HepG2 (cell line): Measurements from ENCODE around the gene CEP97. TPM values are rescaled to one million over a fixed set of nuclear protein-coding genes. Genes with fewer than 3 reads are reported as not detected.

ENCODE experiments used
- BCL3 ChIP-seq: sonication (generic); formaldehyde crosslinking; IDR thresholded peaks from 2 replicates; pipeline ENCODE4 v1.5.1; 2020; ENCODE audit warnings: mild to moderate bottlenecking, missing genetic modification reagents, moderate library complexity
- DRAP1 ChIP-seq: IDR thresholded peaks from 2 replicates; pipeline ENCODE4 v1.6.1; 2016; ENCODE audit warnings: missing genetic modification reagents, missing compliant biosample characterization
- FLYWCH1 ChIP-seq: sonication (generic); formaldehyde crosslinking; IDR thresholded peaks from 2 replicates; pipeline ENCODE4 v1.8.1; 2023; ENCODE audit warnings: mild to moderate bottlenecking, missing genetic modification reagents
- FOXC1 ChIP-seq: sonication (generic); formaldehyde crosslinking; IDR thresholded peaks from 2 replicates; pipeline ENCODE4 v1.8.0; 2022; ENCODE audit warnings: mild to moderate bottlenecking, missing genetic modification reagents, borderline replicate concordance
- GABPB1 ChIP-seq: IDR thresholded peaks from 2 replicates; pipeline ENCODE4 v1.6.1; 2016; ENCODE audit warnings: mild to moderate bottlenecking, missing genetic modification reagents, moderate library complexity, missing compliant biosample characterization
- GFI1 ChIP-seq: sonication (generic); formaldehyde crosslinking; IDR thresholded peaks from 2 replicates; pipeline ENCODE4 v1.5.0; 2020; ENCODE audit warnings: missing genetic modification reagents, mild to moderate bottlenecking, borderline replicate concordance
- KDM2A ChIP-seq: sonication (generic); formaldehyde crosslinking; IDR thresholded peaks from 2 replicates; pipeline ENCODE4 v1.4.0; 2020; ENCODE audit warnings: low read depth, missing genetic modification reagents, borderline replicate concordance
- KDM5A ChIP-seq: fragments of 200-600 bp; sonication (generic); IDR thresholded peaks from 2 replicates; pipeline ENCODE4 v1.7.0; 2018; ENCODE audit warnings: antibody characterized with exemption, mild to moderate bottlenecking, low read length, borderline replicate concordance
- KMT2B ChIP-seq: IDR thresholded peaks from 2 replicates; pipeline ENCODE4 v1.6.1; 2016; ENCODE audit warnings: missing genetic modification reagents, missing compliant biosample characterization
- MIXL1 ChIP-seq: IDR thresholded peaks from 2 replicates; pipeline ENCODE4 v1.6.1; 2016
- NR1H2 ChIP-seq: sonication (generic); formaldehyde crosslinking; IDR thresholded peaks from 2 replicates; pipeline ENCODE4 v1.8.1; 2022; ENCODE audit warnings: low read depth, missing genetic modification reagents, borderline replicate concordance
- PLSCR1 ChIP-seq: sonication (generic); formaldehyde crosslinking; IDR thresholded peaks from 2 replicates; pipeline ENCODE4 v1.5.0; 2020; ENCODE audit warnings: missing genetic modification reagents, mild to moderate bottlenecking, borderline replicate concordance
- TGIF2 ChIP-seq: IDR thresholded peaks from 2 replicates; pipeline ENCODE4 v1.6.1; 2016; ENCODE audit warnings: control low read depth, missing compliant biosample characterization
- ZHX2 ChIP-seq, 2 experiments: sonication (generic) in 1 of 2; formaldehyde crosslinking in 1 of 2; IDR thresholded peaks; 2 replicates each; pipeline versions ENCODE4 v1.6.1 to v1.9.0; 2014 to 2022; ENCODE audit warnings: antibody characterized with exemption in 1 of 2, borderline replicate concordance in 1 of 2, inconsistent platforms in 1 of 2, low read depth in 1 of 2, missing genetic modification reagents in 1 of 2
- ZNF274 ChIP-seq: sonication (generic); formaldehyde crosslinking; IDR thresholded peaks from 2 replicates; pipeline ENCODE4 v1.5.1; 2020; ENCODE audit warnings: mild to moderate bottlenecking, missing genetic modification reagents
- ZNF282 ChIP-seq: fragments of 450-650 bp; IDR thresholded peaks from 2 replicates; pipeline ENCODE4 v1.6.1; 2018; ENCODE audit not compliant: partially characterized antibody
- ZNF710 ChIP-seq: sonication (generic); formaldehyde crosslinking; IDR thresholded peaks from 2 replicates; pipeline ENCODE4 v1.5.0; 2020; ENCODE audit warnings: mild to moderate bottlenecking, missing genetic modification reagents, borderline replicate concordance
- ZNF891 ChIP-seq: sonication (generic); formaldehyde crosslinking; IDR thresholded peaks from 2 replicates; pipeline ENCODE4 v1.5.0; 2020; ENCODE audit warnings: mild to moderate bottlenecking, missing genetic modification reagents
- ZSCAN12 ChIP-seq: sonication (generic); formaldehyde crosslinking; IDR thresholded peaks from 2 replicates; pipeline ENCODE4 v1.9.0; 2021; ENCODE audit warnings: mild to moderate bottlenecking, missing genetic modification reagents
- polyA plus RNA-seq, 8 experiments: library from polyadenylated mRNA; depleted of rRNA in 3 of 8; stranded (reverse) in 7 of 8; unstranded in 1 of 8; fragments of >200 nt; fragmentation: Illumina TruSeq in 4 of 8; extraction: Trizol in 4 of 8; gene quantifications; 2 replicates each; pipeline versions ENCODE4 v1.2.1 to v1.2.3, GENCODE V29; 2011 to 2016; ENCODE audit warnings: low read depth in 4 of 8, missing spikeins in 1 of 8, mixed read lengths in 1 of 8; ENCODE audit not compliant: insufficient read depth in 1 of 8
- total RNA-seq, 5 experiments: library from RNA; depleted of rRNA; stranded (reverse); fragments of >200 nt; fragmentation: Illumina TruSeq; extraction: Trizol; gene quantifications; 2 replicates each; pipeline ENCODE4 v1.2.3, GENCODE V29; 2016; ENCODE audit warnings: low read depth in 1 of 5

The CEP97 gene
- total and polyA plus RNA-seq, 2 of the 13 experiments (the other 11 are each of a cell fraction or from before 2014, with no cell fraction given) = 0.99 to 6.5 TPM

- peak; percentile 39 for TF ChIP-seq DRAP1 (CRISPR knock-in tag)
- TF ChIP-seq TGIF2 (CRISPR knock-in tag) = no peak; the same call in 1 of the 2 replicates
- peak; percentile 55; the same call in 1 of the 2 replicates for TF ChIP-seq KDM2A (CRISPR knock-in tag)
- TF ChIP-seq ZNF891 (CRISPR knock-in tag) = no peak
- peak; percentile 45; the same call in 1 of the 2 replicates for TF ChIP-seq KMT2B (CRISPR knock-in tag)
- peak; percentile 51; the same call in 1 of the 2 replicates for TF ChIP-seq ZNF710 (CRISPR knock-in tag)
- TF ChIP-seq ZNF282 = no peak
- no peak for TF ChIP-seq PLSCR1 (CRISPR knock-in tag)
- TF ChIP-seq ZSCAN12 (CRISPR knock-in tag) = no peak
- TF ChIP-seq KDM5A = peak; percentile 93; the same call in 1 of the 2 replicates
- TF ChIP-seq MIXL1 = no peak
- peak; percentile 83; the same call in 1 of the 2 replicates for TF ChIP-seq GABPB1
- TF ChIP-seq NR1H2 = no peak; the same call in 1 of the 2 replicates
- TF ChIP-seq ZNF274 (CRISPR knock-in tag) = no peak; the same call in 1 of the 2 replicates
- peak; percentile 80; the same call in 1 of the 2 replicates for TF ChIP-seq BCL3 (CRISPR knock-in tag)
- peak; percentile 24; the same call in 1 of the 2 replicates for TF ChIP-seq ZHX2 (IDR thresholded peaks at IDR 0.05; ENCODE audit: low read depth)
- TF ChIP-seq ZHX2 (CRISPR knock-in tag; IDR thresholded peaks at IDR 0.05; ENCODE audit: borderline replicate concordance) = no peak
- TF ChIP-seq GFI1 (CRISPR knock-in tag) = peak; percentile 67; the same call in 1 of the 2 replicates
- peak; percentile 63; the same call in 1 of the 2 replicates for TF ChIP-seq FOXC1 (CRISPR knock-in tag)
- TF ChIP-seq FLYWCH1 (CRISPR knock-in tag) = no peak; the same call in 1 of the 2 replicates
These were observed 48.1 kb upstream of the CEP97 start (continued) for GRCh38 chr3:101676216-101676764.
